H1 (cell line): ENCODE results near the gene CISD2. TPM values are rescaled to one million over a fixed set of nuclear protein-coding genes. Genes with fewer than 3 reads are reported as not detected.

Experiments used
- CHD2 ChIP-seq: IDR thresholded peaks from 2 replicates; pipeline ENCODE4 v1.6.1; 2012; ENCODE audit warnings: low read length, improper control_type of control experiment
- PHF8 ChIP-seq: fragments of 200-600 bp; sonication (generic); conservative IDR thresholded peaks from 2 replicates; pipeline ENCODE4 v1.7.1; 2012; ENCODE audit warnings: low read depth, mild to moderate bottlenecking, inconsistent platforms, low read length, moderate library complexity
- RBBP5 ChIP-seq: IDR thresholded peaks from 2 replicates; pipeline ENCODE4 v1.7.1; 2012; ENCODE audit warnings: low read depth, mild to moderate bottlenecking, inconsistent platforms, low read length, moderate library complexity, borderline replicate concordance
- SP1 ChIP-seq: IDR thresholded peaks from 2 replicates; pipeline ENCODE4 v1.6.1; 2011; ENCODE audit warnings: low read depth, low read length
- polyA plus RNA-seq, 7 experiments: library from polyadenylated mRNA; depleted of rRNA in 3 of 7; stranded (reverse) in 5 of 7; unstranded in 2 of 7; fragments of >200 nt in 5 of 7; fragments of 200-250 nt in 2 of 7; gene quantifications; 1 replicate in 5 of 7; 2 replicates in 1 of 7; 4 replicates in 1 of 7; pipeline versions ENCODE4 v1.2.1 to v1.2.3, GENCODE V29; 2011 to 2013; ENCODE audit warnings: missing spikeins in 2 of 7, mixed read lengths in 2 of 7
- total RNA-seq: library from RNA; stranded (reverse); fragmentation: NEBNext Ultra II Directional; extraction: Animal tissue kit (Norgen Biotek cat#: 25700); gene quantifications from 2 replicates; pipeline ENCODE4 v1.2.1, GENCODE V29; 2021
- TF ChIP-seq, protein P1 (sequence below), 3 experiments: IDR thresholded peaks; 1 replicate in 2 of 3; 2 replicates in 1 of 3; pipeline versions ENCODE4 v1.5.1 to v1.6.1; 2011; ENCODE audit warnings: low read length in 3 of 3, mild to moderate bottlenecking in 3 of 3, inconsistent platforms in 2 of 3, low read depth in 1 of 3, moderate library complexity in 1 of 3; ENCODE audit not compliant: insufficient read depth in 1 of 3; ENCODE audit errors: control extremely low read depth in 1 of 3
- TF ChIP-seq, protein P2 (sequence below): IDR thresholded peaks from 2 replicates; pipeline ENCODE4 v1.6.1; 2012; ENCODE audit warnings: inconsistent platforms

Gene CISD2
- total and polyA plus RNA-seq, 2 of the 8 experiments (the other 6 are each of a cell fraction or from before 2014, with no cell fraction given), result 23.7 to 48.3 TPM

DNA sequence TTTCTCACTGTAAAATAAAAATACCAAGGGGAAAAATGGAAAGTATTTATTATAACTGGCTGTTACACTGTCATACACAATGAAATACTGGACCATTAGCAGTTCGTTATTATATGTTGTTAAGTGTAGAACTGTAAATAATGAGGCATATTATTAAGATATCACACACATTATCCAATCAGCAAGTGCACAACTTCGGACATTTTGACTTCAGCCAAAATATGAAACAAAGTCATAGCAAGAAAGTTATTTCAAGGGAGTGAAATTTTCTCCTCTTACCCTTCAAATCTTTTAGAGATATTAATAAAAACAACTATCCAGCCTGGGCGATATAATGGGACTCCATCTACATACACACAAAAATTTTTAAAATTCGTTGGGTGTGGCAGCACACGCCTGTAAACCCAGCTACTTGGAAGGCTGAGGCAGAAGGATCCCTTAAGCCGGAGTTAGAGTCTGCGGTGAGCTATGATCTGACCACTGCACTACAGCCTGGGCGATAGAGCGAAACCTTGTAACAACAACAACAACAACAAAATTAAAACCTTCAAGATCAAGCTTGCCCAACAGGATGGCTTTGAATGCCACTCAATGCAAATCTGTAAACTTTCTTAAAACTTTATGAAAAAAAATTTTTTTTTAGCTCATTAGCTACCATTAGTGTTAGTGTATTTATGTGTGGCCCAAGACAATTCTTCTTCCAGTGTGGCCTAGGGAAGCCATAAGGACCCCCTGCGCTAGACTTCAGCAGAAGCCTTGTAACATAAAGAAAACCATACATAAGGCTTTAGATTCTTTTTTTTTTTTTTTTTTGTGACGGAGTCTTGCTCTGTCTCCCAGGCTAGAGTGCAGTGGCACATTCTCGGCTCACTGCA lies 1.3 kb upstream of the CISD2 start (continued):
- TF ChIP-seq, protein P1, sequence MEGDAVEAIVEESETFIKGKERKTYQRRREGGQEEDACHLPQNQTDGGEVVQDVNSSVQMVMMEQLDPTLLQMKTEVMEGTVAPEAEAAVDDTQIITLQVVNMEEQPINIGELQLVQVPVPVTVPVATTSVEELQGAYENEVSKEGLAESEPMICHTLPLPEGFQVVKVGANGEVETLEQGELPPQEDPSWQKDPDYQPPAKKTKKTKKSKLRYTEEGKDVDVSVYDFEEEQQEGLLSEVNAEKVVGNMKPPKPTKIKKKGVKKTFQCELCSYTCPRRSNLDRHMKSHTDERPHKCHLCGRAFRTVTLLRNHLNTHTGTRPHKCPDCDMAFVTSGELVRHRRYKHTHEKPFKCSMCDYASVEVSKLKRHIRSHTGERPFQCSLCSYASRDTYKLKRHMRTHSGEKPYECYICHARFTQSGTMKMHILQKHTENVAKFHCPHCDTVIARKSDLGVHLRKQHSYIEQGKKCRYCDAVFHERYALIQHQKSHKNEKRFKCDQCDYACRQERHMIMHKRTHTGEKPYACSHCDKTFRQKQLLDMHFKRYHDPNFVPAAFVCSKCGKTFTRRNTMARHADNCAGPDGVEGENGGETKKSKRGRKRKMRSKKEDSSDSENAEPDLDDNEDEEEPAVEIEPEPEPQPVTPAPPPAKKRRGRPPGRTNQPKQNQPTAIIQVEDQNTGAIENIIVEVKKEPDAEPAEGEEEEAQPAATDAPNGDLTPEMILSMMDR (IDR thresholded peaks at IDR 0.05; ENCODE audit: control extremely low read depth in 1 of 3, insufficient read depth in 1 of 3, low read depth in 1 of 3, low read length in 3 of 3), result no peak
- TF ChIP-seq CHD2, result no peak
- TF ChIP-seq, protein P2, sequence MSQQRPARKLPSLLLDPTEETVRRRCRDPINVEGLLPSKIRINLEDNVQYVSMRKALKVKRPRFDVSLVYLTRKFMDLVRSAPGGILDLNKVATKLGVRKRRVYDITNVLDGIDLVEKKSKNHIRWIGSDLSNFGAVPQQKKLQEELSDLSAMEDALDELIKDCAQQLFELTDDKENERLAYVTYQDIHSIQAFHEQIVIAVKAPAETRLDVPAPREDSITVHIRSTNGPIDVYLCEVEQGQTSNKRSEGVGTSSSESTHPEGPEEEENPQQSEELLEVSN, result no peak
- no peak for TF ChIP-seq SP1
- TF ChIP-seq PHF8, result no peak
- TF ChIP-seq RBBP5, result no peak
